OCI-LY3 (cell line): ENCODE measurements around the gene DNAJB11.
A peak's percentile ranks its signal among the peaks of the same experiment; 100 is the strongest.

ENCODE experiments used
- EZH2phosphoT487 ChIP-seq: fragments of 200-600 bp; shearing (Covaris generic); IDR thresholded peaks from 2 replicates; pipeline ENCODE4 v1.6.1; 2018; ENCODE audit warnings: antibody characterized with exemption, mixed run types, low read depth
- TF ChIP-seq, protein P1 (sequence below): fragments of 200-600, 300-600 bp; sonication (generic); IDR thresholded peaks from 2 replicates; pipeline ENCODE4 v1.5.1; 2014; ENCODE audit warnings: antibody characterized with exemption, low read length, low read depth

- TF ChIP-seq, protein P1, sequence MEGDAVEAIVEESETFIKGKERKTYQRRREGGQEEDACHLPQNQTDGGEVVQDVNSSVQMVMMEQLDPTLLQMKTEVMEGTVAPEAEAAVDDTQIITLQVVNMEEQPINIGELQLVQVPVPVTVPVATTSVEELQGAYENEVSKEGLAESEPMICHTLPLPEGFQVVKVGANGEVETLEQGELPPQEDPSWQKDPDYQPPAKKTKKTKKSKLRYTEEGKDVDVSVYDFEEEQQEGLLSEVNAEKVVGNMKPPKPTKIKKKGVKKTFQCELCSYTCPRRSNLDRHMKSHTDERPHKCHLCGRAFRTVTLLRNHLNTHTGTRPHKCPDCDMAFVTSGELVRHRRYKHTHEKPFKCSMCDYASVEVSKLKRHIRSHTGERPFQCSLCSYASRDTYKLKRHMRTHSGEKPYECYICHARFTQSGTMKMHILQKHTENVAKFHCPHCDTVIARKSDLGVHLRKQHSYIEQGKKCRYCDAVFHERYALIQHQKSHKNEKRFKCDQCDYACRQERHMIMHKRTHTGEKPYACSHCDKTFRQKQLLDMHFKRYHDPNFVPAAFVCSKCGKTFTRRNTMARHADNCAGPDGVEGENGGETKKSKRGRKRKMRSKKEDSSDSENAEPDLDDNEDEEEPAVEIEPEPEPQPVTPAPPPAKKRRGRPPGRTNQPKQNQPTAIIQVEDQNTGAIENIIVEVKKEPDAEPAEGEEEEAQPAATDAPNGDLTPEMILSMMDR = peak; percentile 38
- TF ChIP-seq EZH2phosphoT487 = no peak
These were observed 18.6 kb downstream of the DNAJB11 start for GRCh38 chr3:186589121-186589520.
